ENCODE data around the gene PCOLCE2.

The PCOLCE2 gene
- 0 to 1.1 (median 0) reads per million in 9 experiments for total RNA-seq

- H3K27ac Mint-ChIP-seq, result no peak within 1 kb of the TSS
- DNase-seq, result no peak
- no peaks in the 10 kb centered on the region for H3K36me3 Mint-ChIP-seq (ENCODE audit: insufficient read depth)
- H3K4me3 Mint-ChIP-seq, result peak within 1 kb of the TSS; percentile 65 to 75
- peaks cover 3 to 4% of the 10 kb centered on the region in 2 donors for H3K4me1 Mint-ChIP-seq (ENCODE audit: low read depth in 2 of 2)
- ATAC-seq (replicated peaks), result peak; percentile 27
- peaks cover 67 to 79% of the 10 kb centered on the region in 2 donors for H3K27me3 Mint-ChIP-seq
- no peaks in the 10 kb centered on the region for H3K9me3 Mint-ChIP-seq
Measured at GRCh38 chr3:142888481-142889211, at the start of gene PCOLCE2. Gene PCOLCE2, minus strand, starts transcription at chr3:142889083. Its CDS starts 187 bp downstream, at chr3:142888896.

- ATAC-seq (replicated peaks) (no peak), DNase-seq (no peak)
- no peaks in the 10 kb centered on the region for H3K9me3 Mint-ChIP-seq
- H3K4me3 Mint-ChIP-seq, result no peak overlapping the region
- no peaks in the 10 kb centered on the region for H3K36me3 Mint-ChIP-seq (ENCODE audit: insufficient read depth)
- H3K4me1 Mint-ChIP-seq (ENCODE audit: low read depth in 2 of 2), result no peaks in the 10 kb centered on the region
- H3K27ac Mint-ChIP-seq, result no peak overlapping the region
- peaks cover 17 to 21% of the 10 kb centered on the region in 2 donors for H3K27me3 Mint-ChIP-seq
Measured at GRCh38 chr3:142935963-142936362, 47.1 kb upstream of the PCOLCE2 start.

GRCh38 chr3:142934887-142935269 lies 46.0 kb upstream of the PCOLCE2 start:
- H3K36me3 Mint-ChIP-seq (ENCODE audit: insufficient read depth), result no peaks in the 10 kb centered on the region
- ATAC-seq (replicated peaks), result no peak
- no peaks in the 10 kb centered on the region for H3K9me3 Mint-ChIP-seq
- DNase-seq, result no peak
- no peaks in the 10 kb centered on the region for H3K4me1 Mint-ChIP-seq (ENCODE audit: low read depth in 2 of 2)
- no peak overlapping the region for H3K27ac Mint-ChIP-seq
- peaks cover 17 to 21% of the 10 kb centered on the region in 2 donors for H3K27me3 Mint-ChIP-seq
- no peak overlapping the region for H3K4me3 Mint-ChIP-seq

- H3K27me3 Mint-ChIP-seq, result peaks cover 17 to 21% of the 10 kb centered on the region in 2 donors
- ATAC-seq (replicated peaks) (no peak), DNase-seq (no peak)
- no peak overlapping the region for H3K4me3 Mint-ChIP-seq
- no peaks in the 10 kb centered on the region for H3K9me3 Mint-ChIP-seq
- no peak overlapping the region for H3K27ac Mint-ChIP-seq
- H3K36me3 Mint-ChIP-seq (ENCODE audit: insufficient read depth), result no peaks in the 10 kb centered on the region
- H3K4me1 Mint-ChIP-seq (ENCODE audit: low read depth in 2 of 2), result no peaks in the 10 kb centered on the region
Measured at GRCh38 chr3:142934128-142934886, 45.4 kb upstream of the PCOLCE2 start.

GRCh38 chr3:142931222-142931621 lies 42.3 kb upstream of the PCOLCE2 start:
- DNase-seq, result peak in 1 of 3 experiments; percentile 12
- no peaks in the 10 kb centered on the region for H3K9me3 Mint-ChIP-seq

GRCh38 chr3:142930463-142930862 lies 41.6 kb upstream of the PCOLCE2 start:
- Mint-ChIP-seq H3K27me3 (peaks cover 35 to 36% of the 10 kb centered on the region in 2 donors), H3K4me3 (no peak overlapping the region), H3K9me3 (no peaks in the 10 kb centered on the region), H3K36me3 (ENCODE audit: insufficient read depth) (no peaks in the 10 kb centered on the region), H3K4me1 (ENCODE audit: low read depth in 2 of 2) (no peaks in the 10 kb centered on the region), H3K27ac (no peak overlapping the region)
- DNase-seq (no peak), ATAC-seq (replicated peaks) (no peak)

More at GRCh38 chr3:142931222-142931621, 42.3 kb upstream of the PCOLCE2 start:
- H3K4me1 Mint-ChIP-seq (ENCODE audit: low read depth in 2 of 2), result no peaks in the 10 kb centered on the region
- no peak overlapping the region for H3K4me3 Mint-ChIP-seq
- ATAC-seq (replicated peaks), result peak; percentile 51
- H3K27me3 Mint-ChIP-seq, result peaks cover 29 to 36% of the 10 kb centered on the region in 2 donors
- H3K27ac Mint-ChIP-seq, result no peak overlapping the region
- H3K36me3 Mint-ChIP-seq (ENCODE audit: insufficient read depth), result no peaks in the 10 kb centered on the region

GRCh38 chr3:142929890-142930289 lies 41.0 kb upstream of the PCOLCE2 start:
- no peak for ATAC-seq (replicated peaks)

GRCh38 chr3:142929109-142929508 lies 40.2 kb upstream of the PCOLCE2 start:
- H3K4me3 Mint-ChIP-seq, result no peak overlapping the region
- H3K27ac Mint-ChIP-seq, result no peak overlapping the region
- H3K9me3 Mint-ChIP-seq, result no peaks in the 10 kb centered on the region
- H3K4me1 Mint-ChIP-seq (ENCODE audit: low read depth in 2 of 2), result no peaks in the 10 kb centered on the region
- ATAC-seq (replicated peaks) (peak; percentile 53), DNase-seq (no peak)
- H3K27me3 Mint-ChIP-seq, result peaks cover 39 to 40% of the 10 kb centered on the region in 2 donors
- peaks cover 2% of the 10 kb centered on the region for H3K36me3 Mint-ChIP-seq (ENCODE audit: insufficient read depth)

More at GRCh38 chr3:142929890-142930289, 41.0 kb upstream of the PCOLCE2 start:
- DNase-seq, result no peak
- H3K27ac Mint-ChIP-seq, result no peak overlapping the region
- H3K4me3 Mint-ChIP-seq, result no peak overlapping the region
- peaks cover 38% of the 10 kb centered on the region in 2 donors for H3K27me3 Mint-ChIP-seq
- H3K36me3 Mint-ChIP-seq (ENCODE audit: insufficient read depth), result peaks cover under 1% of the 10 kb centered on the region
- H3K4me1 Mint-ChIP-seq (ENCODE audit: low read depth in 2 of 2), result no peaks in the 10 kb centered on the region
- no peaks in the 10 kb centered on the region for H3K9me3 Mint-ChIP-seq

GRCh38 chr3:142926368-142926944 lies 37.6 kb upstream of the PCOLCE2 start:
- DNase-seq (no peak), ATAC-seq (replicated peaks) (no peak)
- no peak overlapping the region for H3K4me3 Mint-ChIP-seq
- peaks cover 2% of the 10 kb centered on the region for H3K36me3 Mint-ChIP-seq (ENCODE audit: insufficient read depth)
- H3K4me1 Mint-ChIP-seq (ENCODE audit: low read depth in 2 of 2), result no peaks in the 10 kb centered on the region
- peaks cover 44 to 52% of the 10 kb centered on the region in 2 donors for H3K27me3 Mint-ChIP-seq
- H3K27ac Mint-ChIP-seq, result no peak overlapping the region
- no peaks in the 10 kb centered on the region for H3K9me3 Mint-ChIP-seq

GRCh38 chr3:142925140-142925539 lies 36.3 kb upstream of the PCOLCE2 start:
- Mint-ChIP-seq H3K4me3 (no peak overlapping the region), H3K27me3 (peaks cover 45 to 52% of the 10 kb centered on the region in 2 donors), H3K9me3 (no peaks in the 10 kb centered on the region), H3K4me1 (ENCODE audit: low read depth in 2 of 2) (no peaks in the 10 kb centered on the region), H3K27ac (no peak overlapping the region), H3K36me3 (ENCODE audit: insufficient read depth) (peaks cover 2% of the 10 kb centered on the region)
- no peak for ATAC-seq (replicated peaks)
- DNase-seq, result no peak

GRCh38 chr3:142923694-142924093 lies 34.8 kb upstream of the PCOLCE2 start:
- Mint-ChIP-seq H3K27me3 (peaks cover 52 to 53% of the 10 kb centered on the region in 2 donors), H3K4me1 (ENCODE audit: low read depth in 2 of 2) (no peaks in the 10 kb centered on the region), H3K4me3 (no peak overlapping the region), H3K9me3 (no peaks in the 10 kb centered on the region), H3K27ac (no peak overlapping the region), H3K36me3 (ENCODE audit: insufficient read depth) (peaks cover 2% of the 10 kb centered on the region)
- DNase-seq (no peak), ATAC-seq (replicated peaks) (no peak)

GRCh38 chr3:142916605-142917004 lies 27.7 kb upstream of the PCOLCE2 start:
- H3K27ac Mint-ChIP-seq, result no peak overlapping the region
- no peaks in the 10 kb centered on the region for H3K36me3 Mint-ChIP-seq (ENCODE audit: insufficient read depth)
- H3K4me3 Mint-ChIP-seq, result no peak overlapping the region
- no peak for DNase-seq
- peaks cover 23% of the 10 kb centered on the region in 2 donors for H3K27me3 Mint-ChIP-seq
- H3K4me1 Mint-ChIP-seq (ENCODE audit: low read depth in 2 of 2), result peaks cover 2 to 3% of the 10 kb centered on the region in 2 donors
- H3K9me3 Mint-ChIP-seq, result no peaks in the 10 kb centered on the region
- ATAC-seq (replicated peaks), result no peak

GRCh38 chr3:142915636-142916035 lies 26.8 kb upstream of the PCOLCE2 start:
- Mint-ChIP-seq H3K9me3 (peaks cover 0 to 2% of the 10 kb centered on the region in 2 donors), H3K36me3 (ENCODE audit: insufficient read depth) (no peaks in the 10 kb centered on the region), H3K4me1 (ENCODE audit: low read depth in 2 of 2) (peaks cover 2 to 3% of the 10 kb centered on the region in 2 donors), H3K27ac (no peak overlapping the region), H3K4me3 (no peak overlapping the region), H3K27me3 (peaks cover 30 to 32% of the 10 kb centered on the region in 2 donors)
- ATAC-seq (replicated peaks), result no peak
- no peak for DNase-seq

Measured in effector memory CD8-positive, alpha-beta T cell (primary cell).